Measurements from ENCODE around the gene BEND7.
"Not testable (repeated sequence)": the region's sequence is repeated elsewhere in the genome, so short reads cannot be mapped to it uniquely, and the experiment has no call there.

BEND7 gene

GRCh38 chr10:13528875-13529713 lies at the start of gene BEND7:
BEND7 (minus strand) TSS chr10:13529014; CDS start chr10:13528533, 481 bp downstream.
- Mint-ChIP-seq H3K4me3 (peak within 1 kb of the TSS; percentile 63), H3K27me3 (peaks cover 49% of the 10 kb centered on the region), H3K27ac (peak within 1 kb of the TSS; percentile 41), H3K4me1 (peaks cover 3% of the 10 kb centered on the region), H3K9me3 (no peaks in the 10 kb centered on the region), H3K36me3 (ENCODE audit: low read depth) (no peaks in the 10 kb centered on the region)
- peak; percentile 9 for DNase-seq
- ATAC-seq: peak; percentile 61

- Mint-ChIP-seq H3K4me3 (no peak overlapping the region), H3K9me3 (peaks cover 4% of the 10 kb centered on the region), H3K36me3 (ENCODE audit: low read depth) (no peaks in the 10 kb centered on the region), H3K27me3 (peaks cover 16% of the 10 kb centered on the region), H3K27ac (no peak overlapping the region), H3K4me1 (no peaks in the 10 kb centered on the region)
- ATAC-seq: no peak
- DNase-seq: no peak
Measured at GRCh38 chr10:13573960-13574359, 45.1 kb upstream of the BEND7 start.

GRCh38 chr10:13571541-13571940 lies 42.7 kb upstream of the BEND7 start:
- ATAC-seq: no peak
- no peak overlapping the region for H3K4me3 Mint-ChIP-seq
- no peaks in the 10 kb centered on the region for H3K36me3 Mint-ChIP-seq (ENCODE audit: low read depth)
- DNase-seq: no peak
- H3K4me1 Mint-ChIP-seq: no peaks in the 10 kb centered on the region
- H3K9me3 Mint-ChIP-seq: peaks cover 4% of the 10 kb centered on the region
- H3K27ac Mint-ChIP-seq: no peak overlapping the region
- peaks cover 17% of the 10 kb centered on the region for H3K27me3 Mint-ChIP-seq

GRCh38 chr10:13567030-13567429 lies 38.2 kb upstream of the BEND7 start:
- ATAC-seq (no peak), DNase-seq (no peak)
- peaks cover 15% of the 10 kb centered on the region for H3K27me3 Mint-ChIP-seq
- H3K4me1 Mint-ChIP-seq: no peaks in the 10 kb centered on the region
- H3K36me3 Mint-ChIP-seq (ENCODE audit: low read depth): no peaks in the 10 kb centered on the region
- no peaks in the 10 kb centered on the region for H3K9me3 Mint-ChIP-seq
- no peak overlapping the region for H3K4me3 Mint-ChIP-seq
- H3K27ac Mint-ChIP-seq: no peak overlapping the region

GRCh38 chr10:13564576-13564975 lies 35.8 kb upstream of the BEND7 start:
- H3K27me3 Mint-ChIP-seq: peaks cover 15% of the 10 kb centered on the region
- ATAC-seq: no peak
- no peaks in the 10 kb centered on the region for H3K36me3 Mint-ChIP-seq (ENCODE audit: low read depth)
- H3K9me3 Mint-ChIP-seq: no peaks in the 10 kb centered on the region
- H3K4me1 Mint-ChIP-seq: no peaks in the 10 kb centered on the region
- no peak for DNase-seq
- H3K27ac Mint-ChIP-seq: no peak overlapping the region
- H3K4me3 Mint-ChIP-seq: no peak overlapping the region

- Mint-ChIP-seq H3K27me3 (peaks cover 12% of the 10 kb centered on the region), H3K4me1 (no peaks in the 10 kb centered on the region)
Measured at GRCh38 chr10:13563481-13564445, 34.9 kb upstream of the BEND7 start.

GRCh38 chr10:13560597-13560996 lies 31.8 kb upstream of the BEND7 start:
- DNase-seq: no peak
- Mint-ChIP-seq H3K4me1 (peaks cover 2% of the 10 kb centered on the region), H3K27me3 (peaks cover 13% of the 10 kb centered on the region), H3K9me3 (no peaks in the 10 kb centered on the region), H3K4me3 (no peak overlapping the region), H3K36me3 (ENCODE audit: low read depth) (no peaks in the 10 kb centered on the region), H3K27ac (no peak overlapping the region)
- ATAC-seq: no peak

More at GRCh38 chr10:13563481-13564445, 34.9 kb upstream of the BEND7 start:
- DNase-seq (no peak), ATAC-seq (no peak)
- H3K4me3 Mint-ChIP-seq: no peak overlapping the region
- no peaks in the 10 kb centered on the region for H3K9me3 Mint-ChIP-seq
- no peak overlapping the region for H3K27ac Mint-ChIP-seq
- no peaks in the 10 kb centered on the region for H3K36me3 Mint-ChIP-seq (ENCODE audit: low read depth)

- ATAC-seq: no peak
Measured at GRCh38 chr10:13559124-13559700, 30.4 kb upstream of the BEND7 start.

GRCh38 chr10:13555884-13556510 lies 27.2 kb upstream of the BEND7 start:
- Mint-ChIP-seq H3K4me1 (peaks cover 2% of the 10 kb centered on the region), H3K27me3 (peaks cover 20% of the 10 kb centered on the region), H3K27ac (no peak overlapping the region)

More at GRCh38 chr10:13559124-13559700, 30.4 kb upstream of the BEND7 start:
- DNase-seq: no peak
- Mint-ChIP-seq H3K36me3 (ENCODE audit: low read depth) (no peaks in the 10 kb centered on the region), H3K9me3 (no peaks in the 10 kb centered on the region), H3K27me3 (peaks cover 11% of the 10 kb centered on the region), H3K4me3 (no peak overlapping the region), H3K4me1 (peaks cover 2% of the 10 kb centered on the region), H3K27ac (no peak overlapping the region)

GRCh38 chr10:13550802-13551201 lies 22.0 kb upstream of the BEND7 start:
- Mint-ChIP-seq H3K27me3 (peaks cover 46% of the 10 kb centered on the region), H3K9me3 (peaks cover 27% of the 10 kb centered on the region), H3K27ac (no peak overlapping the region), H3K4me3 (no peak overlapping the region), H3K4me1 (no peaks in the 10 kb centered on the region), H3K36me3 (ENCODE audit: low read depth) (peaks cover 5% of the 10 kb centered on the region)
- DNase-seq: no peak
- ATAC-seq: no peak

More at GRCh38 chr10:13555884-13556510, 27.2 kb upstream of the BEND7 start:
- no peak overlapping the region for H3K4me3 Mint-ChIP-seq
- no peaks in the 10 kb centered on the region for H3K36me3 Mint-ChIP-seq (ENCODE audit: low read depth)
- no peak for ATAC-seq
- no peak for DNase-seq
- peaks cover 7% of the 10 kb centered on the region for H3K9me3 Mint-ChIP-seq

GRCh38 chr10:13542533-13542932 lies 13.7 kb upstream of the BEND7 start:
- no peaks in the 10 kb centered on the region for H3K4me1 Mint-ChIP-seq
- DNase-seq (no peak), ATAC-seq (no peak)
- H3K9me3 Mint-ChIP-seq: no peaks in the 10 kb centered on the region
- peaks cover 46% of the 10 kb centered on the region for H3K27me3 Mint-ChIP-seq
- H3K36me3 Mint-ChIP-seq (ENCODE audit: low read depth): no peaks in the 10 kb centered on the region
- no peak overlapping the region for H3K4me3 Mint-ChIP-seq
- H3K27ac Mint-ChIP-seq: no peak overlapping the region

- DNase-seq; H3K4me1 Mint-ChIP-seq; H3K36me3 Mint-ChIP-seq (ENCODE audit: low read depth); H3K9me3 Mint-ChIP-seq; H3K4me3 Mint-ChIP-seq; ATAC-seq; H3K27ac Mint-ChIP-seq: not testable (repeated sequence)
- peaks cover 42% of the 10 kb centered on the region for H3K27me3 Mint-ChIP-seq
Measured at GRCh38 chr10:13537985-13538384, 9.2 kb upstream of the BEND7 start.

- no peaks in the 10 kb centered on the region for H3K9me3 Mint-ChIP-seq
- ATAC-seq (peak; percentile 84), DNase-seq (peak; percentile 41)
- H3K4me3 Mint-ChIP-seq: no peak overlapping the region
- H3K4me1 Mint-ChIP-seq: no peaks in the 10 kb centered on the region
- H3K27me3 Mint-ChIP-seq: peaks cover 44% of the 10 kb centered on the region
- no peak overlapping the region for H3K27ac Mint-ChIP-seq
- H3K36me3 Mint-ChIP-seq (ENCODE audit: low read depth): no peaks in the 10 kb centered on the region
Measured at GRCh38 chr10:13536674-13537366, 8.0 kb upstream of the BEND7 start.
